ENCODE data around the gene SLC38A8. TPM values are rescaled to one million over a fixed set of nuclear protein-coding genes. Genes with fewer than 3 reads are reported as not detected.

The SLC38A8 gene
- total RNA-seq, 1 donor from 2014 or later: not detected

DNA sequence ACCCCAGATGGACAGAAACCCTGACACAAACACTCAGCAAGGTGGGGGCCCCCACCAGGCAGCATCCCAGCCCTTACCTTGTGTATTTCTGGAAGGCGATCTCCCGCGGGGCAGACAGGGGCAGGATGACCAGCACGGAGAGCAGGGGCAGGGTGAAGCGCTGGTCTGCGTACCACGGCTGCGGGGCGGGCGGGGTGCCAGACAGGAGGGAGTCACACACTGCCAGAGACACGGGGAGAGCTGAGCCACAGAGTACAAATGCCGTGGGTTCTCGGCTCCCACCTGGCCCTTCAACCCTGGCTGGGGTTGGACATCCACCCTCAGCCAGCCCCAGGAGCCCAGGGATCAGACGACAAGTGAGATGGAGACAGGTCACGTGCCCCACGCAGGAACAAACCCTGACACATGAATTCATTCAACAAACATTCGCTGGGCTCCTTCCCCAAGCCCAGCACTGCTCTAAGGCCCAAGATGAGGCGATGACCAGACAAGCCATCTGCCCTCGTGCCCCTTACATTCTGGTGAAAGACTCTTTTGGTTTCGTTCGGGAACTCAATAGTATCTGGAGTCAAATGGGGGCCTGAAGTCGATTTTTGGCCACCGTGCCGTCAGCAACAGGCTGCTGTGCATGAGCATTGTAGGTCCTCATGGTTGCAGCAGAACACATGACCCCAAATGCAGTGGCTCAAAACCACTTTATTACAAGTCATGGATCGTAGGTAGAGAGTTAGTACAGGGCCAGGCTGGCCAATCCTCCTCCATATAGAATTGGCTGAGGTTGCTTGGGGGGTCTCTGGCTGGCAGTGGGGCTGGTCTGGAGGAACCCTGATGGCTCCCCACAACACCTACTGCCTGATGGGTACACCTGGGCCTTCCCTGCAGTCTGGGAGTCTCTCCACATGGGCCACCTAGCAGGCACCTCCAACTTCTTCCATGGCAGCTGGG, 9.1 kb downstream of the SLC38A8 start:
- no peak for DNase-seq (ENCODE audit: low read depth)

DNA sequence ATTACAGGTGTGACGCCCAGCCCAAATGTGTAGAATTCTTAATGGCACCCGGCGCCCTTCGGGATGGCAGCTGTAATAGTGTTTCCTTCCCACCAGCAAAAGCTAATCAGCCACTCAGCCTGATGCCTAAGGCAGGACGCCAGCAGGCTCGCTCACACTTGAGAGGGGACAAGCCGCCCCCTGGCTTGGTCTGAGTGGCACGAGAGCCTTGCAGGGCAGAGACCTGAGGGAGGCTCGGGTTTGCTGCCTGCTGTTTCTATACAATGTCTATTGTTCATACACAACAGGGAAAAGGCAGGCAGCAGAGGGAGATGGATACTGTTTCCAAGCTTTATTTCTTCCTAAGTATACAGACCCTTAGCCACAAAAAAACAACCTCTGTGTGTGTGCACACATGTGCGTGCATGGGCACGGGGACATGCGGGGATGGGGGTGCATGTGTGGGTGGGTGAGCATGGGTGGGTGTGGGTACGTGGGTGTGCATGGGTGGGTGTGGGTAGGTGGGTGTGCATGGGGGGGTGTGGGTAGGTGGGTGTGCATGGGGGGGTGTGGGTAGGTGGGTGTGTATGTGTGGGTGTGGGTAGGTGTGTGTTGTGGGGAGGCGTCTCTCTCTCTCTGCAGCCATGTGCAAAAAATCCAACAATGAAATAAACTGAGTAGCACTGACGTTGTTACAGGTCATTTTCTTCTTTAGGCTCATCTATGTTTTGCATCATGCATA, 10.0 kb downstream of the SLC38A8 start:
- no peak for DNase-seq (ENCODE audit: low read depth)

DNA sequence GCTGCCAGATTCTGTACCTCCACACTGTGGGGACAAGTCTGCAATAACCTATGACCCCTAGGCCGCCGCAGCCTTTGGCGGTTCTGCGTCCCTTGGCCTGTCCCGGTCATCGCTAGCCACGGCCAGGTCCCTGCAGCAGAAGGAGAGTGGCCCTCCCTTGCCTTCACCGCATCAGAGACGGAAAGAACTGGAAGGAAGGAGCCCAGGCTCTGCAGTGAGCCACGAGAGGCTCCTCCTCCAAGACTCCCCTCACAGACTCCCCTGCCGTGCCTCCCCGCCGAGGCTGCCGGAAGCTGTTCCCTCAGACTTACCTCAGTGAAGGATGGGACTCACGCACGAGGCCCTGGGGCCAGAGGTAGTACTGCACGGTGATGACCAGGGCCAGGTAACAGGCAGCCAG, 11.0 kb downstream of the SLC38A8 start:
- no peak for DNase-seq (ENCODE audit: low read depth)

DNA sequence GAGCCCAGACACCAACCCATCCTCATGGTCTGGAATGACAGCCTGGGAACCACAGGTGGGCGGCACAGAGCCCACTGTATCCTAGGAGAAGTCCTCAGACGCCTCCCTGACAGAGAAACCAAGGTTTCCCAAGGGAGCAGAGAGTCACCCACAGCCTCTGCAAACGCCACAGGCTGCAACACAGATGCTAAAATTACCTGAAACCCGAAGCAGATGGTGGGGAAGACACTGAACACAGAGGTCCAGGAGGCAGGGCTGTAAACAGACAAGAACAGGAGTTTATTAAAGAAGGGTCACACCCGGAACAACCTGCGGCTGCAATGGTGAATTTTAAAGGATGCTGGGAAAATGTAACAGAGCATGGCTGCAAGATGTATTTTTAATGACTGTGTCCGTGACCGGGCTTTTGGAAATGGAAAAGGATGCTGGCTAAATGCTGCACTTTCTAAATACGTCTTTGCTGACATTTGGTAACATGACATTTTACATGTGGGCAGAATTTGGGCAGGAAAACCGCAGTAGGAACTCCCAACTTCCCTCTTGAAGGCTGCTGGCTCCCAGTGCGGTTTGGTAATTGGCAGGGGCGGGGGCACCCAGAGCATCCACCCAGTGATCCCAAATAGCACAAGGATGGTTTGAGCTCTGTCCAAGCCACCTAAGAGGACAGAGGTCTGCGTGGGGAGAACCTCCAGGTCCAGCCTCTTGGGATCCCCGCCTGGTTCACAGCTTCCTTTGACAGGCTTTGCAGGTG, 13.1 kb downstream of the SLC38A8 start:
- no peak for DNase-seq (ENCODE audit: low read depth)

DNA sequence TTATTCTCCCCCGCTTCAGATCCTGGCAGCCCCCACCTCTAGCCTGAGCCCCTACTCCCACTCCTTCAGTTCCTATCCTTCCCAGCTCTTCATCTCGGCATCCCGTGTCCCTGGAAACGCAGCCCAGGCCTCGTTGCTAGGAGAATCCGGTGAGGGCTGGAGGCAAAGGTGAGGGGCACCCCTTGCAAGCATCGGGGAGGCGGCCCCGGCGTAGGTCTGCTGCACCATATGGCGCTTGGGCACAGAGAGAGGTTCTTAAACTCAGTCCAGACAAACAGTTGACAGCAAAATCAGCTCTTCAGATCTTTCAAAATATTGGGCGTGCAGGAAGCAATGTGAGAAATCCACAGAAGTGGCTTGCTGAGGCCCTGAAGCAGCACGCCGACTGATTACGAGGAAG, 15.0 kb downstream of the SLC38A8 start:
- DNase-seq (ENCODE audit: low read depth): no peak

DNA sequence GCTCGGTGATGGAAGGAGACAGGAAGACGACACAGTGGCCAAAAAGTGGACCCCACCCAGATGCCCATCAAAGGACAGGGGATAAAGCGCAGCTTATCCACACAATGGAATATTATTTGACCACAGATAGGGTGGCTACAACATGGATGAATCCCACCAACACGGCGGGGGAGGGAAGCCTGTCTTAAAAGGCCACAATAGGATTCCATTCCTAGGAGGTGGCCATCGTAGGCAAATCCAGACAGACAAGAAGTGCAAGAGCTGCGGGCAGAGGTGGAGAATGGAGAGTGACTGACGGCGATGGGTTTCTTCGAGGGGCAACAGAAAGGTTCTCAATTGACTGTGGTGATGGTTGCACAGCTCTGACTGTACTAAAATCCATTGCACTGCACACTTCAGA, 16.0 kb downstream of the SLC38A8 start:
- no peak for DNase-seq (ENCODE audit: low read depth)

DNA sequence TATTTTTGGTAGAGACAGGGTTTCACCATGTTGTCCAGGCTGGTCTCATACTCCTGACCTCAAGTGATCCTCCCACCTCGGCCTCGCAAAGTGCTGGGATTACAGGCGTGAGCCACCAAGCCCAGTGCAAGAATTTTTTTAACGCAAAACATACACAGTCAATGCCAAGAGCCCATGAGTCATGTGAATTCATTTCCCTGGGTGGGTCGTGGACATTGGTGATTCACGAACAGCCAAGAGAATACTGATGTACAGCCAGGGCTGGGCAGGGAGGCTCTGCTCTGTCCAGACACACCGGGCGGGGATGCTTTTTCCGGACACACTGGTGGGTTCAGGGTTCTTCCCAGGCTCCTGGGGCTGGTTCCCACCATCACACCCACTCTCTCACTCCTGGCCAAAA, 17.7 kb downstream of the SLC38A8 start:
- no peak for DNase-seq (ENCODE audit: low read depth)

DNA sequence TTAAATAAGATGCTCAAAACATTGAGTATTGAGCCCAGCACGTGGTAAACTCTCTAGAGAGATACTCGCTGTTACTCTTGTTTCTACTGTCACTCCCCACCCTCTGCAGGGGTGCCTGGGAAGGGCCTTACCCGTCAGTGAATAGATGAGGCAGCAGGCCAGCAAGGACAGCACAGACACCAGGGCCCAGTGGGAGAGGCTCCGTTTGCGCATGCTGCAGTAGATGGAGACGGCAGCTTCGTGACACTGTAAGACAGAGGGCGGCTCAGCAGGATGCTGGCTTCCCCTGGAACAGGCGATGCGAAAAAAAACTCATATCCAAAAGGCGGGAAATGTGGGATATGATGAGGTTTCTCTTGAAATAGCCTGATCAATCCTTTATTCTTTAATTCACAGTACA, 20.0 kb downstream of the SLC38A8 start:
- DNase-seq (ENCODE audit: low read depth): no peak

DNA sequence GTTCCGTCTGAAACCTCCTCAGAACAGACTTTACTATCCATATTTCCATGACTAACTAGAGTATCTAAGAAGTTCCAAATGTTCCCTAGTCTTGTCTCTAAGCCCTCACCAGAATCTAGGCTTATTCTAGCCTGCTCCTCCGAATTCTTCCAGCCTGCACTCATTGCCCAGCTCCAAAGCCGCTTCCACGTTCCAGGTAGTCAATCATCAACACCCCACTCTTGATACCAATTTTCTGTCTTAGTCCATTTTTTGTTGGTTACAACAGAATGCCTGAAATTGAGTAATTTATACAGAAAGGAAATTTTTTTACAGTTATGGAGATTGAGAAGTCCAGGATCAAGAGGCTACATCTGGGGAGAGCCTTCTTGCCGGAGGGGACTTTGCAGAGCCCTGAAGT, 21.1 kb downstream of the SLC38A8 start:
- no peak for DNase-seq (ENCODE audit: low read depth)

DNA sequence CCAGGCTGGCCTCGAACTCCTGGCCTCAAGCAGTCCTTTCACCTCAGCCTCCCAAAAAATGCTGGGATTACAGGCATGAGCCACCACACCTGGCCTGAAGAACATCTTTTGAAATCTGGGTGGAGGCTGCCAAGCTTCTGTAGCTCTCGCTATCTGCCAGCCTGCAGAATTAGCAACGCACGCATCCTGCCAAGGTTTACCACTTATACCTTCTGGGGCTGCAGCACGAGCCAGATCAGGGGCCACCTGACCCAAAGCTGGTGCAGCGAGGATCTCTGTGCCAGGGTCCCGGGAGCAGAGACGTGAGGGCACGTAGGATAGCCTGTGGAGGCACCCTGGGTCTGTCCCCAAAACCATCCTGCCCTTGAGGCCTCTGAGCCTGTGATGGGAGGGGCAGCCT, 22.2 kb downstream of the SLC38A8 start:
- no peak for DNase-seq (ENCODE audit: low read depth)

DNA sequence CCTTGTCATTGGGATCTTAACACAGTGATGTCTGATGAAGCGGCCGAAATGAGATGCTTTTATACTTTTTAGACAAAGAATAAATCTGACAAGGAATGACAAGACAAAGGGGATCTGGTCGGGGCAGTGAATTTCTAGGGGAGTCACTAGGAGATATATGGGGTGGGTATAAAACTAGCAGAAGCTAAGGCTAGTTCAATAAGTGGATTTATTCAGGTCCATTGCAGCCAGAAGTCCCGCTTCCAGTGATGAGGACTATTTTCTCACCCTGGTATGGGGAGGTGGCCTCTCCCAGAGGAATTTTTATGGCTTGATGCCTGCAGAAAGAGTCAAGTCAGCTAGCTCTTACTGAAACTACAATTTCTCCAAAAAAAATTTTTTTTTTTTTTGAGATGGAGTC, 23.9 kb downstream of the SLC38A8 start:
- no peak for DNase-seq (ENCODE audit: low read depth)

DNA sequence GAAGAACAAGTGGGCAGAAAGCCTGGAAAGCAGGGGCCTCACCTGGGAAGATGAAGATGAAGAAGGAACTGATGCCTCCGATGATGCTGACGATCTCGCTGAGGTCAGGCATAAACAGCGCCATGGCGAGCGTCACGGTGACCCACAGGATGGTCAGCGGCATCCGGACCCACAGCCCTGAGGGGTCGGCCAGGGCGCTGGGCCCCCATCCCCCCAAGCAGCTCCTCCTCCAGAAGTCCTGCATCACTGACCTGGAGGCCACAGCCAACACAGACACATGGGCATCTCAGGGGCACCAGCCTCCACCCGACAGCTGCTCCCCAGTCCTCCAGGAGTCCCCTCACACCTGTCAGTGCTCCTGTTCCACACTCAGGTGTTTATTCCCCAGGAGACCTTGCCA, 26.1 kb downstream of the SLC38A8 start:
- DNase-seq (ENCODE audit: low read depth): no peak

DNA sequence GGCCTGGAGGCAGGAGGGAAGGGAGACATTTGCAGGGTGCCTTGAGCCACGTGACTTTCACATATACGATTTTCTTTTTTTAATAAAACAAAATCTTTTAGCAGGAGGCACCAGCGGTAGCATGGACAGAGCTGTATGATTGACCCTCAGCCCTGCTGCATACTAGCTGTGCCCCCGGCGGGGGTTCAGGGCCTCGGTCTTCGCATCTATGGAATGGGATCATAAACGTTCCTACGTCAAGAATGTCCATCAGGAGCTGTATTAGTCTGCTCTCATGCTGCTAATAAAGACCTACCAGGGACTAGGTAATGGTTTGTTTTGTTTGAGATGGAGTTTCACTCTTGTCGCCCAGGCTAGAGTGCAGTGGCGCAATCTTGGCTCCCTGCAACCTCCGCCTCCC, 27.2 kb downstream of the SLC38A8 start:
- DNase-seq (ENCODE audit: low read depth): no peak

DNA sequence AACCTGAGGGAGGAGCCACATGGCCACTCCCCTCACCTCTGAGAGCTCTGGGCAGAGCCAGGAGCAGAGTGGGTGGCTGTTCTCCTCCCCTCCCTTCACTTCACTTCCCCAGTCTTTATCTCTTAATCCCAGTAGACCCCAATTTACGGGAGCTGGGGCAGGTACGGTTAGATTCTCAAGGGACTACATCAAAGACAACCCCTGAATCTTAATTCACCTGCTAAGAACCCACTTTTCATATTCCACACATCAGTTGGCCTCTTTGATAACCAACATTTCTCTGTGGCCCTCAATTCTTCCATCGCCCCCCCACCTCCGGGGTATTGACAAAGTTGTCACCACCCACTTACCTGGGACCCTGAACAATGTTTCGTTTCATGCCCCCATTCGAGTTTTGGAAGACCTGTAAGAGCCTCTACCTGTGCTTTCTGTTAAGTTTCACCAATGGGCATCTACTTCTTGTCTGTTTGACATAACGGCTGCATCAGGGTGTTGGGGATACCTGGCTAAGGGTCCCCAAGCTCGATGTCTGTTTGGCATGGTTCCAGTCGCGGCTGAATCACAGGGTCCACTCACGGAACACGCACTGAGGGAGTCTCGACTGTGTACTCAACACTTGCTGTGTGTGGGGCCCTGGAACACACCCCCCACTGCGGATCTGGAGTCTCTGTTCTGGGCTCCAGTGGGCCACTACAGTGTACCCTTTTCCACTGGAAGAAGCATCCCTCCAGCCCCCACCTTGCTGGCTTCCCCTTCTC, 27.8 kb downstream of the SLC38A8 start:
- DNase-seq (ENCODE audit: low read depth): no peak

DNA sequence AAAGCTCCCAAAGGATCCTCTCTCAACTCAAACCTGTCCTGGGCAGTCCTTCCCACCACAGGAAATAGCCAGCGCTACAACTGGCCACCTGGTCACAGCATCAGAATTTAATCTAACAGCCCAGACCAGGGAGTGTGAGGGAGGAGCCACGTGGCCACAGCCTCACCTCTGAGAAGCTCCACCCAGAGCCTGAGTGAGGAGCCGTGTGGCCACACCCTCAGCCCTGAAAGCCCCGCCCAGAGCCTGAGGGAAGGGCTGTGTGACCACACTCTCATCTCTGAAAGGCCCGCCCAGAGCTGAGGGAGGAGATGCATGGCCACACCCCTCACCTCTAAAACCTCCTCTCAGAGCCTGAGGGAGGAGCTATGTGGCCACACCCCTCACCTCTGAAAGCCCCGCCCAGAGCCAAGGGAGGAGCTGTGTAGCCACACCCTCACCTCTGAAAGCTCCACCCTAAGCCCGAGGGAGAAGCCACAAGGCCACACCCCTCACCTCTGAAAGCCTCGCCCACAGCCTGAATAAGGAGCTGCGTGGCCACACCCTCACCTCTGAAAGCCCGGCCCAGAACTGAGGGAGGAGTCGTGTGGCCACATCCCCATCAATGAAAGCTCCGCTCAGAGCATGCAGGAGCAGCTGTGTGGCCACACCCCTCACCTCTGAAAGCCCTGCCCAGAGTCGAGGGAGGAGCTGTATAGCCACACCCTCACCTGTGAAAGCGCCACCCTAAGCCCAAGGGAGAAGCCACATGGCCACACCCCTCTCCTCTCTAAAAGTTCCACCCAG, 28.6 kb downstream of the SLC38A8 start:
- no peak for DNase-seq (ENCODE audit: low read depth)

DNA sequence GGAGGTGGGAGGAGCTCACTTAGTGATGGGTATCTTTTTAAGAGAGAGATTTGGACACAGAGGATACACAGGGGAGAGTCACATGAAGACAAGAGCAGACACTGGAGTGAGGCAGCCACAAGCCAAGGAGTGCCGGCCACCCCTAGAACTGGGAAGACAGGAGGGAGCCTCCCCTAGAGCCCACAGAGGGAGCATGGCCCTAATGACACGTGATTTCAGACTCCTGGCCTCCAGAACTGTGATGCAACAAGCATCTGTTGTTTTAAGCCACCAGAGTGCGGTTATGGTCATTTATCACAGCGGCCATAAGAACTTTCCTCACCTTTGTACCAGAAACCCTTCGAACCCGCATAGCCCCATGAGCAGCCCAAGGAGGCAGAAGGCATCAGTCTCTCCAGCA, 33.3 kb downstream of the SLC38A8 start:
- no peak for DNase-seq (ENCODE audit: low read depth)

DNA sequence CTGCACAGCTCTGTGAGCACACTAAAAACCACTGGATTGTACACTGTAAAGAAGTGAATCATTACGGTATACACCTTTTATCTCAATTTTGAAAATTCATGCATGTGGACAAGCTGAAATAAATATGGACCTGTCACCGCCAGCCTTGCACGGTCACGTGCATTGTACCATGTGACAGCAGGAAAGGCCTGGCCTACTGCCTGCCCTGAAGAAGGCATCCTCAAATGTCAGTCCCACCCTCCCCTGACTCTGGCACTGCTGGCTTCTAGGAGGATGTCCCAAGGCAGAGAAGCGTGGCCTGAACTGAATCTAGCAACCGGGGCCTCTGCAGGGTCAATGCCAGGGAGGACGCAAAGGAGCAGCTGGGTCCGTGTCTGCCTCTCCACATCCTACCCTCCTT, 34.6 kb downstream of the SLC38A8 start:
- DNase-seq (ENCODE audit: low read depth): no peak

DNA sequence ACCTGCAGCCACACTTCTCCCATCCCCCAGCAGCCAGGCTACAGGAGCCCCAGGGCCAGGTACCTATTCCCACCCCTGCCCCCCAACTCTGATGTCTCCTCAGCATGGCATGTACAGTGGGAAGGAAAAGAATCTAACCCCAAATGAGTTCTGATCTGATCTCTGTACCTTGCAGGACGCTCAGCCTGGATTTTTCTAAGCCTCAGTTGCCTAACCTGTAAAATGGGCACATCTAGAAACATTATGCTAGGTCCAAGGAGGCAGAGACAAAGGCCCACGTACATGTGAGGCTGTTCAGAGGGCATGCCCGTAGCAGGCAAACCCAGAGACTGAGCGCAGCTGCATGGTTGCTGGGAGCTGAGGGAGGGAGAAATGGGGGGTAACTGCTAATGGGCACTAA, 35.1 kb downstream of the SLC38A8 start:
- DNase-seq (ENCODE audit: low read depth): no peak

DNA sequence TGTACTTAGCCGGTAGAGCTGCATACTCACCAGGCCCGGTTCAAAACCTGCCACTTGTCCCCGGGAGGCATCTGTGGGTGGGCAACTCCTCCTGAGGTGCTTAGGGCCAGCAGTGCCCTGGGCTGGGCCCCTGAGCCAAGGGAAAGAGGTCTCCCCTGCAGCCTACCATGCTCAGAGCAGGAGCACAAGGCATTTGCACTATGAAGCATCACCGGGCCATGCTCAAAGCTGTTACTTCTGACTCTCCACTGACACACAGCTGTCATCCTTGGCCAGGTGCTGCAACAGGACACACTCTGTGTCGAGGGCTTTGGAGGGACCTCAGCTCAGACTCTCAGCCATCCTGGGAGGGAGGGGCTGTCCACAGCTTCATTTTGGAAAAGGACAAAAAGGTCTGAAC, 37.2 kb downstream of the SLC38A8 start:
- no peak for DNase-seq (ENCODE audit: low read depth)

DNA sequence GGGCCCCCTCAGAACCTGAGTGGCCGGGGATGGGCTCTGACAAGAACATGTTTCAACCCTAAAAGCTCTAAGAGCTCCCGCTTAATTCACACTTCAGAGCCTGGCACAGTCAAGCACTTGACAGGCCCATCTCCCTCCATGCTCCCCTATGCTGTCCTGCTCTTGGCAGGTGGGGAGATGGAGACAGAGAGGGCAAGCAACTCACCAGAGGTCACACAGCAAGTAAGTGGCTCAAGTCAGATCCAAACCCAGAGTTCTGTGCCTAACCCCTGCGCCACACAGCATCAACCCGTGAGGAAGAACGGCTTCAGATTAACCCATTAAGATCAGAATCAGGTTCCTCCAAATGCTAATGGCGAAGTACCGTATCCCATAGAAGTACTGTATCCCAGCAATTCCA, 38.2 kb downstream of the SLC38A8 start:
- no peak for DNase-seq (ENCODE audit: low read depth)

Measured in myocyte (in vitro differentiated cells).